ENCODE data around the gene EMC9.
"Not testable (repeated sequence)": the region's sequence is repeated elsewhere in the genome, so short reads cannot be mapped to it uniquely, and the experiment has no call there.

Gene EMC9

GRCh38 chr14:24129410-24129998 is 11.9 kb downstream of the EMC9 start:
- DNase-seq = no peak

- no peak for DNase-seq
These were observed 13.7 kb downstream of the EMC9 start for GRCh38 chr14:24127673-24128072.

- no peak for DNase-seq
These were observed 14.5 kb downstream of the EMC9 start for GRCh38 chr14:24126939-24127338.

- DNase-seq = peak in 1 of 3 donors; percentile 20
These were observed 17.7 kb downstream of the EMC9 start for GRCh38 chr14:24123424-24124417.

- DNase-seq = no peak
These were observed 18.5 kb downstream of the EMC9 start for GRCh38 chr14:24122898-24123297.

- DNase-seq = no peak
These were observed 19.0 kb downstream of the EMC9 start for GRCh38 chr14:24122416-24122815.

- no peak for DNase-seq
These were observed 20.2 kb downstream of the EMC9 start for GRCh38 chr14:24121210-24121609.

- DNase-seq = no peak
These were observed 21.7 kb downstream of the EMC9 start for GRCh38 chr14:24119691-24120090.

- DNase-seq = no peak
These were observed 24.2 kb downstream of the EMC9 start for GRCh38 chr14:24117179-24117578.

GRCh38 chr14:24116128-24116814 is 25.1 kb downstream of the EMC9 start:
- no peak for DNase-seq

- no peak for DNase-seq
These were observed 25.8 kb downstream of the EMC9 start for GRCh38 chr14:24115422-24116127.

- peak; percentile 99 to 100 (median 100) for DNase-seq
These were observed 26.6 kb downstream of the EMC9 start, which contains the start of the genes DCAF11 and NRL for GRCh38 chr14:24114532-24115421. Gene DCAF11 (plus strand): TSS chr14:24114777. CDS start chr14:24115595, 818 bp downstream. Gene NRL (minus strand): TSS chr14:24114949. CDS start chr14:24082848, 32,101 bp downstream.

- peak; percentile 94 to 97 (median 97) for DNase-seq
These were observed 27.4 kb downstream of the EMC9 start for GRCh38 chr14:24113801-24114531.

- DNase-seq = no peak
These were observed 28.0 kb downstream of the EMC9 start for GRCh38 chr14:24113379-24113800.

GRCh38 chr14:24110523-24110922 is 30.9 kb downstream of the EMC9 start:
- no peak for DNase-seq

GRCh38 chr14:24110060-24110459 is 31.3 kb downstream of the EMC9 start:
- no peak for DNase-seq

- no peak for DNase-seq
These were observed 33.0 kb downstream of the EMC9 start for GRCh38 chr14:24108336-24108874.

GRCh38 chr14:24106672-24107271 is 34.6 kb downstream of the EMC9 start:
- no peak for DNase-seq

GRCh38 chr14:24105609-24106239 is 35.7 kb downstream of the EMC9 start:
- not testable (repeated sequence) for DNase-seq

Data from suppressor macrophage treated with lipopolysaccharide for 1 hour (primary cell).